Measurements from ENCODE around the gene KRT10. TPM values are rescaled to one million over a fixed set of nuclear protein-coding genes. Genes with fewer than 3 reads are reported as not detected.

The KRT10 gene
- polyA plus RNA-seq, 1 of the 3 experiments (the other 2 are of a cell fraction): 31.6 TPM

GRCh38 chr17:40818343-40818732 is 4.1 kb downstream of the KRT10 start:
- no peak for DNase-seq
- peaks cover 12 to 15% of the 10 kb centered on the region in 2 experiments for H3K36me3 ChIP-seq (replicated peaks in 1 of 2; ENCODE audit: control insufficient read depth in 1 of 2, insufficient read depth in 2 of 2, low read length in 1 of 2)
- peak overlapping the region; percentile 79 to 81 for H3K27ac ChIP-seq (ENCODE audit: low read depth in 2 of 2, low read length in 1 of 2)
- whole genome bisulfite sequencing (ENCODE audit: low lambda C conversion rate): 3% methylated on average over 7 of the region's 7 CpGs
- no peaks in the 10 kb centered on the region for H3K9me2 ChIP-seq
- H3K27me3 ChIP-seq (ENCODE audit: insufficient read depth): no peaks in the 10 kb centered on the region
- H3K4me1 ChIP-seq (ENCODE audit: control insufficient read depth in 1 of 2, insufficient read depth in 2 of 2, low read depth in 1 of 2, low read length in 1 of 2): no peaks in the 10 kb centered on the region; a peak in 1 of 4 replicates
- peaks cover 35% of the 10 kb centered on the region for H3F3A ChIP-seq (replicated peaks; ENCODE audit: insufficient read depth)
- H3K4me3 ChIP-seq (ENCODE audit: low read depth in 2 of 2, low read length in 1 of 2): peak overlapping the region; percentile 67 to 81
- H4K20me1 ChIP-seq (ENCODE audit: insufficient read depth): no peaks in the 10 kb centered on the region
- no peaks in the 10 kb centered on the region; the same call in none of the 2 replicates for H3K79me2 ChIP-seq (ENCODE audit: insufficient read depth)
- ChIA-PET POLR2A (interaction anchor here (0.6 to 1.2 kb wide), 3 partner anchors 125 to 866 kb away, joined by 3 to 4 read pairs (median 3); no protein-coding TSS in a partner anchor), CTCF (interaction anchor here (0.9 to 2.0 kb wide), 5 partner anchors 15 to 844 kb away, joined by 3 to 9 read pairs (median 3); no protein-coding TSS in a partner anchor)
- peak overlapping the region; percentile 83 for H2AFZ ChIP-seq (ENCODE audit: low read depth)
- peak overlapping the region; percentile 66 for H3K9ac ChIP-seq
- TF ChIP-seq MXI1 (IDR thresholded peaks at IDR 0.05; ENCODE audit: low read depth, low read length) (no peak), RCOR1 (IDR thresholded peaks at IDR 0.05; ENCODE audit: low read length) (no peak), ZBTB33 (IDR thresholded peaks at IDR 0.05; ENCODE audit: borderline replicate concordance, low read depth) (no peak), YY1 (IDR thresholded peaks at IDR 0.05; ENCODE audit: low read depth) (no peak), CTCF (IDR thresholded peaks at IDR 0.05) (no peak), POLR2AphosphoS5 (IDR thresholded peaks at IDR 0.05; ENCODE audit: low read depth, low read length) (no peak), TAF1 (IDR thresholded peaks at IDR 0.05; ENCODE audit: borderline replicate concordance, low read depth, low read length) (no peak), IRF3 (IDR thresholded peaks at IDR 0.05; ENCODE audit: low read depth, low read length) (no peak), TCF12 (IDR thresholded peaks at IDR 0.05) (no peak), USF2 (IDR thresholded peaks at IDR 0.05; ENCODE audit: borderline replicate concordance, low read depth, low read length) (no peak), PBX3 (IDR thresholded peaks at IDR 0.05) (no peak), MAX (IDR thresholded peaks at IDR 0.05; ENCODE audit: low read depth) (no peak), ELF1 (IDR thresholded peaks at IDR 0.05) (no peak), FOSL2 (IDR thresholded peaks at IDR 0.05; ENCODE audit: borderline replicate concordance, low read depth) (no peak), FOXJ3 (CRISPR knock-in tag; IDR thresholded peaks at IDR 0.05) (no peak), FOXM1 (IDR thresholded peaks at IDR 0.05; ENCODE audit: low read depth) (no peak), GABPA (IDR thresholded peaks at IDR 0.05; ENCODE audit: low read depth) (no peak), CHD2 (IDR thresholded peaks at IDR 0.05; ENCODE audit: low read length, partially characterized antibody) (no peak), TEAD4 (IDR thresholded peaks at IDR 0.05; ENCODE audit: borderline replicate concordance, insufficient read depth) (no peak)
- peak overlapping the region; percentile 68 for H3K4me2 ChIP-seq
- H3K9me3 ChIP-seq: no peaks in the 10 kb centered on the region

All from SK-N-SH (cell line).